ENCODE results near the gene AJAP1. TPM values are rescaled to one million over a fixed set of nuclear protein-coding genes. Genes with fewer than 3 reads are reported as not detected.

The AJAP1 gene
- total RNA-seq, 1 donor from 2014 or later: 3.5 TPM

GRCh38 chr1:4756851-4757580 is 102.6 kb downstream of the AJAP1 start:
- no peak overlapping the region for H3K4me3 Mint-ChIP-seq (ENCODE audit: unreplicated experiment)
- H3K4me1 Mint-ChIP-seq (ENCODE audit: low read depth, unreplicated experiment): no peaks in the 10 kb centered on the region
- peaks cover 8% of the 10 kb centered on the region for H3K27me3 Mint-ChIP-seq (ENCODE audit: unreplicated experiment)
- H3K9me3 Mint-ChIP-seq (ENCODE audit: unreplicated experiment): peaks cover 6% of the 10 kb centered on the region
- DNase-seq: no peak
- H3K27ac Mint-ChIP-seq (ENCODE audit: unreplicated experiment): no peak overlapping the region
- H3K36me3 Mint-ChIP-seq (ENCODE audit: unreplicated experiment): no peaks in the 10 kb centered on the region
- no peak for TF ChIP-seq CTCF (IDR thresholded peaks at IDR 0.05; ENCODE audit: partially characterized antibody, unreplicated experiment)

- H3K4me3 Mint-ChIP-seq (ENCODE audit: unreplicated experiment): no peak overlapping the region
- peak overlapping the region; percentile 5 for H3K27ac Mint-ChIP-seq (ENCODE audit: unreplicated experiment)
- H3K4me1 Mint-ChIP-seq (ENCODE audit: low read depth, unreplicated experiment): no peaks in the 10 kb centered on the region
- H3K36me3 Mint-ChIP-seq (ENCODE audit: unreplicated experiment): no peaks in the 10 kb centered on the region
- DNase-seq: no peak
- H3K9me3 Mint-ChIP-seq (ENCODE audit: unreplicated experiment): peaks cover 1% of the 10 kb centered on the region
- H3K27me3 Mint-ChIP-seq (ENCODE audit: unreplicated experiment): peaks cover 6% of the 10 kb centered on the region
- no peak for TF ChIP-seq CTCF (IDR thresholded peaks at IDR 0.05; ENCODE audit: partially characterized antibody, unreplicated experiment)
These were observed 105.3 kb downstream of the AJAP1 start for GRCh38 chr1:4759671-4760070.

GRCh38 chr1:4760088-4760487 is 105.7 kb downstream of the AJAP1 start:
- H3K27me3 Mint-ChIP-seq (ENCODE audit: unreplicated experiment): peaks cover 6% of the 10 kb centered on the region
- H3K4me1 Mint-ChIP-seq (ENCODE audit: low read depth, unreplicated experiment): no peaks in the 10 kb centered on the region
- H3K36me3 Mint-ChIP-seq (ENCODE audit: unreplicated experiment): no peaks in the 10 kb centered on the region
- no peak for TF ChIP-seq CTCF (IDR thresholded peaks at IDR 0.05; ENCODE audit: partially characterized antibody, unreplicated experiment)
- H3K27ac Mint-ChIP-seq (ENCODE audit: unreplicated experiment): peak overlapping the region; percentile 26
- H3K9me3 Mint-ChIP-seq (ENCODE audit: unreplicated experiment): peaks cover 2% of the 10 kb centered on the region
- H3K4me3 Mint-ChIP-seq (ENCODE audit: unreplicated experiment): no peak overlapping the region
- no peak for DNase-seq

GRCh38 chr1:4761324-4761723 is 106.9 kb downstream of the AJAP1 start:
- Mint-ChIP-seq H3K27ac (ENCODE audit: unreplicated experiment) (no peak overlapping the region), H3K4me3 (ENCODE audit: unreplicated experiment) (no peak overlapping the region), H3K4me1 (ENCODE audit: low read depth, unreplicated experiment) (no peaks in the 10 kb centered on the region), H3K36me3 (ENCODE audit: unreplicated experiment) (no peaks in the 10 kb centered on the region), H3K27me3 (ENCODE audit: unreplicated experiment) (peaks cover 6% of the 10 kb centered on the region), H3K9me3 (ENCODE audit: unreplicated experiment) (peaks cover 4% of the 10 kb centered on the region)
- no peak for TF ChIP-seq CTCF (IDR thresholded peaks at IDR 0.05; ENCODE audit: partially characterized antibody, unreplicated experiment)
- no peak for DNase-seq

- no peak overlapping the region for H3K27ac Mint-ChIP-seq (ENCODE audit: unreplicated experiment)
- H3K4me3 Mint-ChIP-seq (ENCODE audit: unreplicated experiment): no peak overlapping the region
- H3K36me3 Mint-ChIP-seq (ENCODE audit: unreplicated experiment): no peaks in the 10 kb centered on the region
- H3K4me1 Mint-ChIP-seq (ENCODE audit: low read depth, unreplicated experiment): no peaks in the 10 kb centered on the region
- TF ChIP-seq CTCF (IDR thresholded peaks at IDR 0.05; ENCODE audit: partially characterized antibody, unreplicated experiment): no peak
- DNase-seq: no peak
- H3K27me3 Mint-ChIP-seq (ENCODE audit: unreplicated experiment): peaks cover 6% of the 10 kb centered on the region
- H3K9me3 Mint-ChIP-seq (ENCODE audit: unreplicated experiment): peaks cover 8% of the 10 kb centered on the region
These were observed 107.7 kb downstream of the AJAP1 start for GRCh38 chr1:4762146-4762545.

All from glutamatergic neuron (in vitro differentiated cells).